HG02763 (cell line): ENCODE measurements around the gene IL1RAPL1.

Source experiments
- ATAC-seq: cut with Tn5 transposase; IDR thresholded peaks from one replicate; pipeline ENCODE4 v1.9.1; 2021; ENCODE audit warnings: mild to moderate bottlenecking, moderate library complexity; ENCODE audit not compliant: unreplicated experiment

The IL1RAPL1 gene

DNA sequence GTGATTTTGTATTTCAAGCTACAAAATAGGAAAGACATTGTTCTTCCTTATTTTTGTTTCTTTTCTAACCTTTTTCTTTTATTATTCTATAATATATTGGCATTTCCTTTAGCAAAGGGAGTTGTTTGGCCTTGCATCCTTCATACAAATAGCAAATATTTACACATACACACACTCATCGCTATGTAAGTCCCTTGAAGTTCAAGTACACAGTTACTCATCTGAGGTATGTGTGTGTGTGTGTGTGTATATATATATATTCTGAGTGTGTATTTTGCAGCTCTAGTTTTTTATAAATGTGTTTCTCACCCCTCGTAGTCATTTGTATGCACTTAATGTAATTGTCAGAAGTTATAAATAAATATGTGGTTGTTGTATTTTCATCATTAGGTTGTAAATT is 903.4 kb downstream of the IL1RAPL1 start:
- ATAC-seq = no peak

DNA sequence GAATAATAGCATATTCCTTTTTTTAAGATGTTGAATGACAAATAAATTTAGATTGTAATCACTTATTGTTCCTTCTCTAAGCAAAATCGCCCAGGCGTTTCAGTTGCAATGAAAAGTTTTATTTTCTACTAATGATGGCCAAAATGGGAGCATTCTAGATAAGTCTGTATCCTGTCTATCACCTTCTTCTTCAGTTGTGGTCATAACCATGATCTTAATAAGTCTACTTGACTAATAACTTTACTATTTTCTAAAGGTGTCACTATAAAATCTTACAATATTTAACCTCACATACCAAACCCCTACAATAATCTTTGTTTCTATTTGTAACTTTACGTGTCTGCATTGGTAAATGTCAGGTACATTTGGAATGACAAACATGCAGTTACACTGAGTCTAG is 904.4 kb downstream of the IL1RAPL1 start:
- no peak for ATAC-seq

DNA sequence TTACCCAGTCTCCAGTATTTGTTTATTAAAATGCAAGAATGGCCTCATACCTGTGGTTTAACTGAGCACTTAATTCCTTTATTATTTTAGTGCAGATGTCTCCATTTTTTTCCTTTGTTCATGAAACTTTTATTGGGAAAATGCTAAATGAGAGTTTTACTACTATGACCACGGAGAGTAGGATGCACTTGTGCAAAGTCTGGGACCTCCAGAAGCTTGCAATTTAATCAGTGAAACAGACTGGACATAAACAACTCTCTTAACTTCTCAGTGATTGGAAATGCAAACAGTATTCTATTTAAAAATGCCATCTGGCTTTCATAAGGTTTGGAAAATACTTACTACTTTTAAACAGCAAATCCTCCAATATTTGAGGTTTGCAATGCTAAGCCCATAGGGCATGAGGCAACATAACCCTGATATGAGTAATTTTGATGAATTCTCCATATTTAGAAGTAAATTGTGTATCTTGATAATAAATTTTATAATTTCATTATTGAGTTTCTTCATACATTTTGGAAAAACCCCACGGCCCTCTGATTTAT is 909.5 kb downstream of the IL1RAPL1 start:
- no peak for ATAC-seq

DNA sequence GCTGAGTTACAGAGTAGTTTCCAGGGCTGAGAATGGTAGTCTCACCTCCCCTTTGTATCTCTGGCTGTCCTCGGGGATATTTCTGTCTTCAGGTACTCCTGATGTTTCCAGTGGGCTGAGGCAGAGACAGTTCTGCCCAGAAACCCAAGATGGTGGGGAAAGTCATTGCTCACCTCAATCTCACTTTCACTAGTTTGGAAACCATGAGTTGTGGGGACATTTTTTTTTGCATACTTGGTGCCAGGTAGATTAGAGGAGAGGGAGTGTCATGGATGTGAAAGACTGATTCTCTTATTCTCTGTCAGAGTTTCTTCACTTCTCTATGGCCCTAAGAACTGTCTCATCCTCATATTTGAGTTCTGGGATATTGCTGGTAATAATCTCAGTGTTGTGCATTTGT is 919.5 kb downstream of the IL1RAPL1 start:
- ATAC-seq = no peak

DNA sequence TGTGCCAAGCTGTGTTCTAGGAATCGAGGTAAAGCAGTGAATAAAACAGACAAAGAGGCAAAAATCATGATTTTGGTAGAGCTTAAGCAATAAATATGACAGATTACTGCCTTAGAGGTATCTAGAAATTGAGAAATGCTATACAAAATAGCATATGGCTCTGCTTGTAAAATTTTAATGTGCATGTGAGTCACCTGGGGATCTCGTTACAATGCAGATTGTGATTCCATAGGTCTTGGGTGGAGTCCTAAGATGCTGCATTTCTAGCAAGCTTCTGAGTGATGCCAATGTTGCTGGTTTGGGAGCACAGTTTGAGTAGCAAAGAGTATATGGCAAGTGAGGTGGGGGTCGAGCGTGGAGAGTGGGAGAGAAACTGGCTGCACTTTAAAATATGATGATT is 930.9 kb downstream of the IL1RAPL1 start:
- no peak for ATAC-seq

DNA sequence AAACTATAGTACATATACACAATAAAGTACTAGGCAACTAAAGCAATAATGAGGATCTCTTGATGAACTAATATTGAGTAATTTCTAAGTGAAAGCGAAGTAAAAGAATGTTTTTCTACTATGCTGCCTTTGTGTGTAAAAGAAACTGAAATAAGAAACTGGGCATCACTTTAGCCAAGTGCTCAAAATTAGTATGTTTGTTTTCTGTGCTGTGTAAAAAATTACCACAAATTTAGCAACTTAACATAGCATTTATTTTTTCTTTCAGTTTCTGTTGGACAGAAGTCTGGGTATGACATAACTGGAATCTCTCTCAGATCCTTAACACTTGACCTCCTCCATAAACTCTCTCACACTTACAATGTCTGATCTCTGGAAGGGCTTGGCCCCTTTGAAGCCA is 941.0 kb downstream of the IL1RAPL1 start:
- ATAC-seq = peak; percentile 70

DNA sequence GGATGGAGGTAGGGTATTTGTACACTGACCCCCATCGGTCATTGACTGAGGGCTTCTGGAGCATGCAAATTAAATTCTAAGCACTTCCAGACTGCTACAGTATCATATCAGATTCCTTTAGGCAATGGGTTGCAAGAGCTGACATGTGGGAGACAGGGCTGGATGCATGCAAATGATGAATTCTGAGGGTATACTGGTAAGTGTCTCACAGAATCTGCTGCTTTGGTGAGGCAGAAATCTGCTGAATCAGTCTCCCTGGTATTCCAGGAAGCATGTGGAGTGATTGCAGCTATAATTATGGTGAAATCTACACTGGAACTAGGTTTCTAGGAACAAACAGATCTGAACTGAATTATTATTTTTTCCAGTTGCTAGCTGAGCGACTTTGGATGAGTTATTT is 943.3 kb downstream of the IL1RAPL1 start:
- no peak for ATAC-seq

DNA sequence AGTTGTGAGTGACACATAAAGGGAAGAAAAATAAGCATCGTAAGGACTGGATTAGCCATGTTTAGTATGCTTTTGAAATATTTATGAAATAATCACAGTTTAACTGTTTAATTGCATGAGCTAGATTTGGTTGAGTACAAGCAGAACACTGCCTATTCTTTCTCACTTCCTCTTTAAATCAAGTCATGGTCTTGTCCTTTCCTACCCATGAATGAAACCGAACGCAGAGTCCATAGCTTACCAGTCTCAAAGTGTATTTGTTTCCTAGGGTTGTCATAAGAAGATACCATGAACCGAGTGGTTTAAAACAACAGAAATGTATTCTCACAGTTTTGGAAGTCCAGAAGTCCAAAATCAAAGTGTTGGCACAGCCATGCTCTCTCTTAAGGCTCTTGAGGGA is 944.1 kb downstream of the IL1RAPL1 start:
- ATAC-seq = peak; percentile 59

DNA sequence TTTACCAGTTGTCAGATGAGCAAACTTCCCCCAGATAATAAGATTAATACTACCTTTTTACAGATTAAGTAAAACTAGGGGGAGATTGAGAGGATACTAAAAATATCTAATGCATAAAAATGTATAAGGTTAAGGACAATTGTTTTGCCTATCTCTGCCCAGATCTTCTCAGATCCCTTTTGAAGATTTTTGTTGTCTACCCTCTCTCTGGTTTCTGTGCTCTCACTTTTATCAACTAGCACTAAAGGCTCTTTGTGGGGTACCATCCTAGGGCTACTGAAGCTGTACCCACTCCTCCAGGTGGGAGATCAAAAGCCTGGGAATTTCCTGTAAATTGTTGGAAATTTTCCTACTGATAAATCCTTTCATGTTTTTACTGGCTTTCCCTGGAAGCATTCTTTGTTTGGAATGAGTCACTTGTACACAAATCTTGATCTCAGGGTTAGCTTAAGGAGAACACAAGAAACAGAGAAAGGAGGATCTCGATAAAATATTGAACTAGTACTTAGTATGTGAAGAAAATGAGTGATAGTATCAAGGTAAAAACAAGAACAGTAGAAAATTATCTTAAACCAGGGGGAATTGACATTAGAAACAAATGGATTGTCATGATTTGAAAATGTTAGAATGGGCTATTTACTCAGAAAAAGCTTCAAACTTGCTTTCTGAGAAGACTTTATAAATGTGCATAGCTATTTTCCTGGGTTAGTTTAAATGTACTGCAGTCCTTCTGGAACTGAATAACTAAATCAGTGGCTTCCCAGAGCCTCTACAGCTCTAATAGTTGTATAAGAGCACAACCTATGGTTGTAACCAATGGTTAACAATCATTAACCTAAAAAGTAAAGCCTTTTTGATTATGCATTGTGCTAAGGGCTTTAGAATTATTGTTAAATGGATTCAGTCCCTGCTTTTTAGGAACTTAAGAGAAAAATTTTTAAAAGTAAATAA is 948.2 kb downstream of the IL1RAPL1 start:
- ATAC-seq = no peak

DNA sequence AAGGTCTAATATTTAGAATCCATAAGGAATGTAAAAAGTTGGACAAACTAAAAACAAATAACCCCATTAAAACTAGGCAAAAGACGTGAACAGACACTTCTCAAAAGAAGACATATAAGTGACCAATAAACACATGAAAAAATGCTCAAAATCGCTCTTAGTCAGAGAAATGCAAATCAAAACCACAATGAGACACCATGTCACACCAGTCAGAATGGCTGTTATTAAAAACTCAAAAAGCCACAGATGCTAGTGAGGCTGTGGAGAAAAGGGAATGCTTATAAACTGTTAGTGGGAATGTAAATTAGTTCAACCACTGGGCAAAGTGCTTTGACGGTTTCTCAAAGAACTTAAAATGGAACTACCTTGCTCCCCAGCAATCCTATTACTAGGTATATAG is 953.8 kb downstream of the IL1RAPL1 start:
- no peak for ATAC-seq

DNA sequence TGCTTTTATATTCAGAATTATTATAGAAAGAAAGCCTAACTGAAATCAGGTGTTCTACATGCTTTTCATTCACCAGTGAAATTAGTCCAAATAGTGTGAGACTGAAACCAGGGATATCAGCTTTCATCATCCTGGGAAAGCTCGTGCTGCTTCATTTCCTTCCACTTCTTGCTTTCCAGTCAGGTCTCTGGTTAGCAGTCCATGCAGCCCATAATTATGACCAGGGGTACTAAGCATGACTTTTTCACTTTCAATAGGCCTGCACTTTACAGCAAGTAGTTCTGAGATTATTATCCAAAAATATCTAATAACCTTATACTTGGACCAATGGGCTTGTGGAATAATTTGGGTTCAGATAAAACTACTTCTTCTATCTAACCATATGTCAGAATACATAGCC is 954.9 kb downstream of the IL1RAPL1 start:
- ATAC-seq = peak; percentile 48

DNA sequence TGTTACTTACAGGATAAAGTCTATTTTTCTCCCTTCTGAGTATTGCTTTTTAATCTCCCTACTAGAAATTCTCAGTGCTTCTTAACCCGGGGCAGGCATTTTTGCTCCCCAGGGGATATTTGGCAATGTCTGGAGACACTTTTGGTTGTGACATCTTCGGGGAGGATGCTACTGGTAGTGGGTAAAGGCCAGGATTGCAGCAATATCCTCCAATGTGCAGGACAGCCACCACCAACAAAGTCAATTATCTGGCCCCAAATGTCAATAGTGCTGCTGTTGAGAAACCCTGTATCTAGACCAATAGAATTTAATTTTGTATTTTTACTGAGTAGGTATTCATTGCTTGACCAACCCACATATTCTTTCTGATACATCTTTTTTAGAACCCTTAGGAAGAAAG is 958.6 kb downstream of the IL1RAPL1 start:
- no peak for ATAC-seq

DNA sequence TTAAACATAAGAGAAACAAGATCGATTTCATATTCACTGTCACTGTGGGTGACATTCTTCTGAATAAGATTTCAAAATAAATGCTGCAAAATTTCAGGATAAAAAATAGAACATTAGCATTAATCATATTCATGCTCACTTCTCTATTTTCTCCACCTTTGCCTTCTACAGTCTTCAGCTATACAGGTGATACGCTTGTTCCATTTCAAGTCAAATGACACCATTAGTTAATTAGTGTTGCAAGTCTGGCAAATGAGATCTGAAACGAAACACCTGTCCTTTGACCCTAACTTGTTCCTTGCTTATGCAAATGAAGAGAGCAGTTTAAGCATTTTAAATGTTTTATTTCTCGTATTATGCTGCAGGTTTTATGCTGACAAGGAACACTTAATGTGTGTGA is 960.6 kb downstream of the IL1RAPL1 start:
- ATAC-seq = no peak

DNA sequence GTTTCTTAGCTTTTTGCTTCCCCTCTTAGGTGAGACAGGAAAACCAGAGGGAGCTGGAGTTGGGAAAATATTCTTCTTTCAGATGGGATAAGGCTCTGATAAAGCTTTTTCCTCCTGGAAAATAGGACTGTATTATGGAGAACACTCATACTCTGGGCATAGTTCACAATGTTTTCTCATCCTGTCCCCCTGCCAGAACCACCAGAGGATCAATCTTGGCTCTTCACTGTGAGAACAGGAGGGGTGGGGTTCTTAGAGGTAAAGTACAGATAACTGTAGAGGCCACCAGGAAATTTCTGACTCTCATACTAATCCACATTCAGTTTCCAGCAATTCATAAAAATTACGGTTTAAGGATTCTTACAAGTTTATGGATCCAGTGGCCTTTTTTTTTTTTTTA is 966.3 kb downstream of the IL1RAPL1 start:
- ATAC-seq = no peak

DNA sequence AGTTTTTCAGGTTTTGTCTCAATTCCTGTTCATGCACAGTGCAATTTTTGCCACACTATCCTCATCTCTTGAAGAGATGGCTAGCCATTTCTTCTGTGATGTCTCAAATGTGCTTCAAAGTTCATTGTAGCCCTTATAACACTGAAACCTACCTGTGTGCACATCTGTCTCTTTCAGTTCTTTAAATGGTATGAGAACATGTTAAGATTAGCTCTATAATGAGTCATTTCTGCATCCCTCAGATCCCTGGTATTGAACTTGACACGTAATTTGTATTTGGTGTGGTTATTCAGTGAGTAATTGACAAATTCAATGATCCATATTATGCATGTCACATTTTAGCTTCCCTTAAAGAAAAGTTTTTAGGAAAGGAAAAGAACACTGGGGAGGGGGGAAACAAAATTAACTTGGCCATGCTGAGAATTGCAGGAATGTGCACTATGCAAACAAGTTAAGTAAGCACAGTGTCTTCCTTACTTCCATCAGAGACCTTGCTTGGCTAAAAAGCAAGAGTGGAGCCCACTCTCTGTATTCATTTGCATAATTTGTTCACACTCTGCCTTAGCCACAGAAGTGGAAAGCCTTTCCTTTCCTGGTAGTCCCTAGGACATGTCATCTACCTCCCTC is 968.3 kb downstream of the IL1RAPL1 start:
- peak; percentile 98 for ATAC-seq

DNA sequence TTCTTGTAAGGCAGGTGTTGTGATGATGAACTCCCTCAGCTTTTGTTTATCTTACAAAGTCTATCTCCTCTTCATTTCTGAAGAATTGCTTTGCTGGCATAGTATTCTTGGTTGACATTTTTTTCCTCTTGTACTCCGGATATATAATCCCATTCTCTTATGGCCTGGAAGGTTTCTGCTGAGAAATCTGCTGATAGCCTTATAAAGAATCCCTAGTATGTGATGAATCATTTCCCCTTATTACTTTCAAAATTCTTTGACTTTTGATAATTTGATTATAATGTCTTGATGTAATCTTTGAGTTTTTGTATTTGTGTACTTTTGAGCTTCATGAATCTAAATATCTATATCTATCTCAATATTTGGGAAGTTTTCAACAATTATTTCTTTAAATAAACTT is 972.8 kb downstream of the IL1RAPL1 start:
- no peak for ATAC-seq

DNA sequence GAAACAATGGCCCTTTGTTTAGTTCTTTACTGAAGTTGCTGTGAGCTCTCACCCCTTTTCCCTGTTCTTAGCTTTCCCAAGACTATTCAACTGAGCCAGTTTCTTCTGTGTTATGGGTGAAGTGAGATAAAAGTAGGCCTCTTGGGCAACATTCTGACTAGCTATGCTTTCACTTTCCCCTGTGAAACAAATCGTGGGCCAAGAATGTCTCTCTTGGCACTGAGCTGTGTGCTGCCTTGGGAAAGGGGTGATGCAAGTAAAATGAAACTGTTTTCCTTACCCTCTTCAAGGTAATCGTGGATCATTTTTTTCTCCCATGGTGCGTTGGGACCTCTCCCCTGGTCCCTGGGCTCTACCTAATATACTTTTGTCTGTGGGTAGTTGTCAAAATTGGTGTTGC is 974.2 kb downstream of the IL1RAPL1 start:
- ATAC-seq = no peak

DNA sequence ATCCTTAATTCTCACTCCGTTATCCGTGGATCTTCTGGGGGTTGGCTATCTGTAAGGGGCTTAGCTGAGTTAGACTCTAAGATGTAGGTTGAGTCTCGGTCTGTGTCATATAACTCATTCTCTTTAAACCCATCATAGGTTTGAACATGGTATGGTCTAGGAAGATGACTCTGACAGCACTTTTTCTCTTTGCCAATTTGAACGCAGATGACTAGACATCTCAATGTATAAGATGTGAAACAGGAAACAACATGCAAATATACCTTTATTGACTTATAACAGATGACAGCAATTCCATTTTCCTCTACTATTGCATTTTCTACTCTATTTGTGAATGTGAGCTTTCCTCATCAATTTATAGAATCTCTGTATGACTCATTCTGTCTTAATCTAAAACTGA is 993.3 kb downstream of the IL1RAPL1 start:
- no peak for ATAC-seq

DNA sequence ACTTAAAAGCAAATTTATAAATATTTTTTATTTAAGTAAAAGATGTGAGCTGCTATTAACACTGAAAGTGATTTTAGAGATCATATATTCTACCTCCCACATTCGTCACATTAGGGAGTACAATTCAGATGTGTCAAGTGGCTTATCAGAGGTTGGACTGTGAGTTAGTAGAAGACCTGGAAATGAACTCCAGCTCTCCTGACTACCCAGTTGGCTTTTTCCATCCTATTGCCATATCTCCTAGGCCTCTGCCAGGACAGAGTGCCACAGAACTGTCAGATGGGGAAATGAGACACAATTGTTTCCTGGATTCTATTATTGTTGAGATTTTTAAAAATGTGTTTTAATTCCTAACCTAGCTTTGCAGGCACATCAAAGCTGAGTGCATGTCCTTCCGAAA is 994.0 kb downstream of the IL1RAPL1 start:
- no peak for ATAC-seq

DNA sequence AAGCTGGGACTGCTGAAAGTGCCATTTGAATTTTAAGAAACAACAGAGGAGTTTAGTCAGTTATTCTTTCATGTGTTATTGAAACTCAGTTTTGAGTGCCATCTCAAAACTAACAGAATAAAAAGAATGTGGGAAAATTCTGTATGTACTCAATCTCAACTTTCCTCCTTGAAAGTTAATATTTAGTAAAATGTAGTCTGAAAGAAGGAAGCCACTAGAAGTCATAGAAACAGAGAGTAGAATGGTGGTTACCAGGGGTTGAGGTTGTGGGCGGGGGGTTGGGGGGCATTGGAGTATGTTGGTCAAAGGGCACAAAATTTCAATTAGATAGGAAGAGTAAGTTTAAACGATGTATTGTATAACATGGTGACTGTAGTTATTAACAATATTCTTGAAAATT is 999.9 kb downstream of the IL1RAPL1 start:
- peak; percentile 61 for ATAC-seq

DNA sequence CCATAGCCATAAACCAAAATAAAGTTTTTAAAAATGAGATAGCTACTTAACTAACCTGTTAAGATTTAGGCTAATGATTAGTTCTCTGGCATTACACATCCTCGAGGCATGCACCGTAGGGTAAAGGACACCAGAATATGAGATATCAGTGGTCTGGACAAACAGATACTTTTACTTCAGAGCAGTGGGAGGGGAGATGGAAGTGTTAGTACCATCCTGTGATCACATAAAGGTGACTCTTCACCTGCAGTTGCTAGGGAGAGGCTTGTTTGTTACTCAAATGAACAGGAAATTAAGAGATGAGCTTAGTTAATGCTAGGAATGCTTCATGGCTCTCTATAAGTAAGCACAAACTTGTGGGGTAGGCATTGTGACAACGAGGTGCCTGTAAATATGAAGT is 1003.7 kb downstream of the IL1RAPL1 start:
- no peak for ATAC-seq

DNA sequence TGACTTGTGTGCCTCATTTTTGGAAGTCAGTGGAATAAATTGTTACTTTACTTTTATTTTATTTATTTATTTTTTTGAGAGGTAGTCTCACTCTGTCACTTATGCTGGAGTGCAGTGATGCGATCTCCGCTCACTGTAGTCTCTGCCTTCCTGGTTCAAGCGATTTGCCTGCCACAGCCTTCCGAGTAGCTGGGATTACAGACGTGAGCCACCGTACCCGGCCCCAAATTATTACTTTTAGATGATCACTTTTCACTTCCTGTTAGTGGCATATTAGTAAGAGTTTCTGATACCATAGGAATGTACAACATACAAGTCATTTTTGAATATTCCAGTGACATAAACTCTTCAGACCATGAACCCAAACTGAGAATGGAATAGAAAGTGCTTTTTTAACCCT is 1017.1 kb downstream of the IL1RAPL1 start:
- no peak for ATAC-seq
